NCI-H1436 treated with DMSO at 0.1 percent for 48 hours (cell line): ENCODE measurements around the gene AMIGO3.
"Not testable (repeated sequence)": the region's sequence is repeated elsewhere in the genome, so short reads cannot be mapped to it uniquely, and the experiment has no call there.

ENCODE experiments used
- DNase-seq: peaks from one replicate; lab custom pipeline; 2025; lab: John Stamatoyannopoulos, UW

Gene AMIGO3

GRCh38 chr3:49709852-49710251, 9.6 kb downstream of the AMIGO3 start:
- no peak for DNase-seq

GRCh38 chr3:49707113-49707480, 12.4 kb downstream of the AMIGO3 start:
- no peak for DNase-seq

GRCh38 chr3:49706456-49707112, 12.9 kb downstream of the AMIGO3 start:
- DNase-seq = no peak

GRCh38 chr3:49705390-49705960, 14.0 kb downstream of the AMIGO3 start:
- no peak for DNase-seq

GRCh38 chr3:49704629-49705028, 14.9 kb downstream of the AMIGO3 start:
- DNase-seq = no peak

GRCh38 chr3:49703956-49704355, 15.5 kb downstream of the AMIGO3 start:
- no peak for DNase-seq

GRCh38 chr3:49703443-49703927, 16.0 kb downstream of the AMIGO3 start:
- DNase-seq = no peak

- no peak for DNase-seq
Observed at GRCh38 chr3:49702672-49703071, 16.8 kb downstream of the AMIGO3 start.

- DNase-seq = no peak
Observed at GRCh38 chr3:49701388-49702077, 18.0 kb downstream of the AMIGO3 start.

- no peak for DNase-seq
Observed at GRCh38 chr3:49700453-49701128, 18.9 kb downstream of the AMIGO3 start.

- DNase-seq = no peak
Observed at GRCh38 chr3:49700014-49700413, 19.5 kb downstream of the AMIGO3 start.

GRCh38 chr3:49699281-49699979, 20.1 kb downstream of the AMIGO3 start:
- DNase-seq = no peak

GRCh38 chr3:49695350-49696015, 24.0 kb downstream of the AMIGO3 start:
- not testable (repeated sequence) for DNase-seq

GRCh38 chr3:49694409-49695070, 24.9 kb downstream of the AMIGO3 start:
- DNase-seq = not testable (repeated sequence)

- DNase-seq = not testable (repeated sequence)
Observed at GRCh38 chr3:49691481-49691880, 28.0 kb downstream of the AMIGO3 start.

- DNase-seq = not testable (repeated sequence)
Observed at GRCh38 chr3:49690856-49691255, 28.6 kb downstream of the AMIGO3 start.

GRCh38 chr3:49689908-49690624, 29.4 kb downstream of the AMIGO3 start:
- not testable (repeated sequence) for DNase-seq

- no peak for DNase-seq
Observed at GRCh38 chr3:49689046-49689907, 30.2 kb downstream of the AMIGO3 start, which contains the start of the genes MST1 and RNF123. Gene MST1 (minus strand): TSS chr3:49689474. CDS start chr3:49688691, 783 bp downstream. Gene RNF123 (plus strand): TSS chr3:49689557. CDS start chr3:49691166, 1,609 bp downstream.
